Fibroblast of skin of abdomen (primary cell): ENCODE measurements around the gene ADORA1.

Source experiments
- DNase-seq: peaks from one replicate; pipeline ENCODE4 v3.0.0-alpha.2; 2013

The ADORA1 gene

GRCh38 chr1:203142684-203143408 is 15.3 kb downstream of the ADORA1 start:
- DNase-seq, result no peak

- DNase-seq, result no peak
Measured at GRCh38 chr1:203143641-203144040, 16.1 kb downstream of the ADORA1 start.

- DNase-seq, result peak; percentile 33
Measured at GRCh38 chr1:203144661-203145060, 17.1 kb downstream of the ADORA1 start.

- DNase-seq, result no peak
Measured at GRCh38 chr1:203145321-203146041, 18.0 kb downstream of the ADORA1 start.

- DNase-seq, result no peak
Measured at GRCh38 chr1:203146042-203146369, 18.5 kb downstream of the ADORA1 start.

- DNase-seq, result no peak
Measured at GRCh38 chr1:203146537-203146936, 19.0 kb downstream of the ADORA1 start.

GRCh38 chr1:203147376-203147775 is 19.9 kb downstream of the ADORA1 start:
- no peak for DNase-seq

- DNase-seq, result no peak
Measured at GRCh38 chr1:203148127-203148526, 20.6 kb downstream of the ADORA1 start.

GRCh38 chr1:203148579-203148978 is 21.1 kb downstream of the ADORA1 start:
- no peak for DNase-seq

GRCh38 chr1:203149188-203149840 is 21.8 kb downstream of the ADORA1 start:
- DNase-seq, result no peak

- DNase-seq, result no peak
Measured at GRCh38 chr1:203150511-203151297, 23.2 kb downstream of the ADORA1 start.

GRCh38 chr1:203151362-203152157 is 24.0 kb downstream of the ADORA1 start:
- no peak for DNase-seq

GRCh38 chr1:203152158-203153034 is 24.9 kb downstream of the ADORA1 start:
- DNase-seq, result peak; percentile 69

- no peak for DNase-seq
Measured at GRCh38 chr1:203153051-203153988, 25.8 kb downstream of the ADORA1 start.

GRCh38 chr1:203153989-203154821 is 26.7 kb downstream of the ADORA1 start:
- DNase-seq, result no peak

GRCh38 chr1:203156280-203156679 is 28.8 kb downstream of the ADORA1 start:
- DNase-seq, result no peak

- DNase-seq, result no peak
Measured at GRCh38 chr1:203158423-203158822, 30.9 kb downstream of the ADORA1 start.

GRCh38 chr1:203158960-203159665 is 31.6 kb downstream of the ADORA1 start:
- no peak for DNase-seq
